Right atrium auricular region (tissue), 2 donors: Measurements from ENCODE around the gene DCBLD2. TPM values are rescaled to one million over a fixed set of nuclear protein-coding genes. Genes with fewer than 3 reads are reported as not detected.
"Not testable (repeated sequence)": the region's sequence is repeated elsewhere in the genome, so short reads cannot be mapped to it uniquely, and the experiment has no call there.

Experiments used
- DNase-seq: peaks from one replicate; pipeline ENCODE4 v3.0.0-alpha.2; 2019; ENCODE audit warnings: low spot score
- H3K27ac ChIP-seq, 2 donors: fragments of 200-600 bp; sonication (generic); 1 replicate in 1 of 2; 2 replicates in 1 of 2; pipeline ENCODE4 v1.5.1; 2016 to 2019
- H3K27me3 ChIP-seq, 2 donors: fragments of 200-600 bp; sonication (generic); one replicate each; pipeline versions ENCODE4 v1.5.1 to v1.6.0; 2017 to 2019
- H3K36me3 ChIP-seq: fragments of 200-600 bp; sonication (generic); one replicate; pipeline ENCODE4 v1.5.1; 2016
- H3K4me1 ChIP-seq, 2 donors: fragments of 200-600 bp; sonication (generic); one replicate each; pipeline versions ENCODE4 v1.5.1 to v1.6.0; 2017 to 2019
- H3K4me3 ChIP-seq, 2 donors: fragments of 200-600 bp; sonication (generic); 1 replicate in 1 of 2; 2 replicates in 1 of 2; pipeline ENCODE4 v1.5.1; 2017 to 2019; ENCODE audit warnings: mild to moderate bottlenecking in 1 of 2, moderate library complexity in 1 of 2
- H3K9me3 ChIP-seq, 2 donors: fragments of 200-600 bp; sonication (generic); one replicate each; pipeline ENCODE4 v1.5.1; 2019
- CTCF ChIP-seq, 2 donors: fragments of 200-600 bp; sonication (generic); IDR thresholded peaks; one replicate each; pipeline ENCODE4 v1.5.1; 2019; ENCODE audit warnings: antibody characterized with exemption in 2 of 2
- total RNA-seq, 2 donors: library from RNA; depleted of rRNA; stranded (reverse); fragments of >200 nt; gene quantifications; one replicate each; pipeline ENCODE4 v1.1.0, GENCODE V29; 2016

The DCBLD2 gene
- total RNA-seq, 2 donors from 2014 or later: 34.3 to 55.8 TPM

- Histone ChIP-seq H3K4me1 (peaks cover 0 to 7% of the 10 kb centered on the region in 2 donors), H3K27ac (no peak overlapping the region), H3K27me3 (no peaks in the 10 kb centered on the region), H3K4me3 (no peak overlapping the region), H3K36me3 (peaks cover 9% of the 10 kb centered on the region), H3K9me3 (no peaks in the 10 kb centered on the region)
- no peak for DNase-seq
- TF ChIP-seq CTCF (IDR thresholded peaks at IDR 0.05): no peak
Measured at GRCh38 chr3:98877132-98877531, 24.4 kb downstream of the DCBLD2 start.

- Histone ChIP-seq H3K4me1 (peaks cover 0 to 7% of the 10 kb centered on the region in 2 donors), H3K27ac (no peak overlapping the region), H3K36me3 (peaks cover 2% of the 10 kb centered on the region), H3K27me3 (no peaks in the 10 kb centered on the region), H3K4me3 (no peak overlapping the region), H3K9me3 (no peaks in the 10 kb centered on the region)
- DNase-seq: no peak
- no peak for TF ChIP-seq CTCF (IDR thresholded peaks at IDR 0.05)
Measured at GRCh38 chr3:98875535-98875934, 26.0 kb downstream of the DCBLD2 start.

- no peaks in the 10 kb centered on the region for H3K9me3 ChIP-seq
- H3K36me3 ChIP-seq: no peaks in the 10 kb centered on the region
- H3K4me1 ChIP-seq: peaks cover 0 to 7% of the 10 kb centered on the region in 2 donors
- no peak for TF ChIP-seq CTCF (IDR thresholded peaks at IDR 0.05)
- no peaks in the 10 kb centered on the region for H3K27me3 ChIP-seq
- no peak overlapping the region for H3K27ac ChIP-seq
- no peak for DNase-seq
- H3K4me3 ChIP-seq: no peak overlapping the region
Measured at GRCh38 chr3:98874602-98875249, 26.8 kb downstream of the DCBLD2 start.

- Histone ChIP-seq H3K27ac (no peak overlapping the region), H3K36me3 (no peaks in the 10 kb centered on the region), H3K27me3 (no peaks in the 10 kb centered on the region), H3K9me3 (no peaks in the 10 kb centered on the region), H3K4me1 (no peaks in the 10 kb centered on the region), H3K4me3 (no peak overlapping the region)
- no peak for TF ChIP-seq CTCF (IDR thresholded peaks at IDR 0.05)
- no peak for DNase-seq
Measured at GRCh38 chr3:98869391-98869790, 32.1 kb downstream of the DCBLD2 start.

- H3K4me3 ChIP-seq, H3K27ac ChIP-seq, H3K4me1 ChIP-seq, H3K9me3 ChIP-seq, DNase-seq, H3K27me3 ChIP-seq, H3K36me3 ChIP-seq: not testable (repeated sequence)
Measured at GRCh38 chr3:98857971-98858370, 43.5 kb downstream of the DCBLD2 start.

- not testable (repeated sequence) for H3K4me3 ChIP-seq, DNase-seq
Measured at GRCh38 chr3:98857258-98857657, 44.2 kb downstream of the DCBLD2 start.

GRCh38 chr3:98856724-98857123, 44.8 kb downstream of the DCBLD2 start:
- H3K36me3 ChIP-seq: no peaks in the 10 kb centered on the region
- no peak overlapping the region for H3K4me3 ChIP-seq
- no peaks in the 10 kb centered on the region for H3K4me1 ChIP-seq
- peaks cover 0 to 5% of the 10 kb centered on the region in 2 donors for H3K9me3 ChIP-seq
- no peaks in the 10 kb centered on the region for H3K27me3 ChIP-seq
- TF ChIP-seq CTCF (IDR thresholded peaks at IDR 0.05): no peak
- no peak for DNase-seq
- no peak overlapping the region for H3K27ac ChIP-seq

More at GRCh38 chr3:98857258-98857657, 44.2 kb downstream of the DCBLD2 start:
- H3K36me3 ChIP-seq, H3K4me1 ChIP-seq, H3K27me3 ChIP-seq, H3K27ac ChIP-seq, H3K9me3 ChIP-seq: not testable (repeated sequence)
